H1 (cell line): ENCODE measurements around the gene CD81. TPM values are rescaled to one million over a fixed set of nuclear protein-coding genes. Genes with fewer than 3 reads are reported as not detected.

Experiments used
- CTCF ChIA-PET: fragments of 300-600 bp; sonication (Branson Sonifier 250); formaldehyde crosslinking; loops from one replicate; lab custom pipeline; 2021; ENCODE audit not compliant: partially characterized antibody; lab: Charles Lee
- POLR2A ChIA-PET: fragments of 300-600 bp; sonication (Branson Sonifier 250); formaldehyde crosslinking; loops from one replicate; lab custom pipeline; 2021; ENCODE audit warnings: inconsistent platforms; ENCODE audit not compliant: partially characterized antibody; lab: Charles Lee
- DNase-seq, 2 experiments: peaks; one replicate each; pipeline versions ENCODE4 v3.0.0 to v3.0.0-alpha.2; 2010 to 2022; ENCODE audit warnings: low spot score in 2 of 2, low read depth in 1 of 2, mixed read lengths in 1 of 2
- FAIRE-seq: peaks from 2 replicates; lab custom pipeline; 2011; peaks lifted over from hg19 to GRCh38; lab: Jason Lieb, UNC
- H2AFZ ChIP-seq: 2 replicates; pipeline ENCODE4 v1.8.1; 2012; ENCODE audit warnings: low read length, inconsistent platforms
- H2AK5ac ChIP-seq: 2 replicates; pipeline ENCODE4 v1.6.1; 2013; ENCODE audit warnings: low read depth, low read length
- H2BK120ac ChIP-seq: replicated peaks from 2 replicates; pipeline ENCODE3; 2013; ENCODE audit warnings: low read depth, low read length, inconsistent platforms
- H2BK12ac ChIP-seq: 2 replicates; pipeline ENCODE4 v1.6.1; 2013; ENCODE audit warnings: low read depth, low read length
- H2BK15ac ChIP-seq: 2 replicates; pipeline ENCODE4 v1.6.1; 2013; ENCODE audit warnings: low read length
- H2BK20ac ChIP-seq: 2 replicates; pipeline ENCODE4 v1.6.1; 2013; ENCODE audit warnings: low read length
- H2BK5ac ChIP-seq: 2 replicates; pipeline ENCODE4 v1.6.1; 2013; ENCODE audit warnings: low read depth, low read length
- H3K14ac ChIP-seq: 2 replicates; pipeline ENCODE4 v1.6.1; 2013; ENCODE audit warnings: inconsistent platforms; ENCODE audit not compliant: insufficient read length
- H3K18ac ChIP-seq: 2 replicates; pipeline ENCODE4 v1.6.1; 2013; ENCODE audit warnings: low read length; ENCODE audit errors: extremely low read depth
- H3K23ac ChIP-seq: 2 replicates; pipeline ENCODE4 v1.6.1; 2013; ENCODE audit warnings: inconsistent platforms; ENCODE audit not compliant: insufficient read length
- H3K23me2 ChIP-seq: 2 replicates; pipeline ENCODE4 v1.6.1; 2013; ENCODE audit warnings: low read depth, low read length
- H3K27ac ChIP-seq: 2 replicates; pipeline ENCODE4 v1.6.1; 2011; ENCODE audit warnings: low read depth, low read length, inconsistent platforms
- H3K27me3 ChIP-seq, 4 experiments: replicated peaks in 1 of 4; 1 replicate in 1 of 4; 2 replicates in 3 of 4; pipeline versions ENCODE4 v1.6.1 to v1.8.1; 2011 to 2013; ENCODE audit warnings: low read length in 3 of 4, mild to moderate bottlenecking in 3 of 4, inconsistent platforms in 2 of 4, mixed read lengths in 2 of 4, moderate library complexity in 1 of 4; ENCODE audit not compliant: control insufficient read depth in 3 of 4, insufficient read depth in 3 of 4; ENCODE audit errors: extremely low read depth in 1 of 4
- H3K36me3 ChIP-seq, 4 experiments: 2 replicates each; pipeline versions ENCODE4 v1.6.1 to v1.8.1; 2011 to 2013; ENCODE audit warnings: mild to moderate bottlenecking in 4 of 4, low read length in 3 of 4, moderate library complexity in 2 of 4, control low read depth in 1 of 4, inconsistent platforms in 1 of 4; ENCODE audit not compliant: insufficient read depth in 4 of 4, control insufficient read depth in 2 of 4
- H3K4ac ChIP-seq: replicated peaks from 2 replicates; pipeline ENCODE3; 2013; ENCODE audit warnings: low read length, low read depth, mixed read lengths, inconsistent platforms; ENCODE audit not compliant: insufficient read length
- H3K4me1 ChIP-seq, 4 experiments: replicated peaks in 1 of 4; 1 replicate in 1 of 4; 2 replicates in 3 of 4; pipeline versions ENCODE4 v1.6.1 to v1.8.1; 2011 to 2013; ENCODE audit warnings: low read length in 3 of 4, inconsistent platforms in 2 of 4, mixed read lengths in 1 of 4; ENCODE audit not compliant: insufficient read depth in 4 of 4, control insufficient read depth in 3 of 4
- H3K4me2 ChIP-seq, 2 experiments: 2 replicates each; pipeline versions ENCODE4 v1.6.1 to v1.8.1; 2011 to 2013; ENCODE audit warnings: low read depth in 2 of 2, low read length in 2 of 2, control low read depth in 1 of 2, inconsistent platforms in 1 of 2, mild to moderate bottlenecking in 1 of 2; ENCODE audit not compliant: insufficient read depth in 1 of 2
- H3K4me3 ChIP-seq, 4 experiments: fragments of 200-600, 300-600 bp in 1 of 4; sonication (generic), shearing (Covaris generic), sonication (Bioruptor Twin) in 1 of 4; 2 replicates each; pipeline versions ENCODE4 v1.5.1 to v1.8.1; 2011 to 2016; ENCODE audit warnings: low read length in 4 of 4, low read depth in 3 of 4, control low read depth in 2 of 4, inconsistent platforms in 2 of 4, mild to moderate bottlenecking in 2 of 4, mixed read lengths in 1 of 4, moderate library complexity in 1 of 4; ENCODE audit not compliant: insufficient read depth in 2 of 4; ENCODE audit errors: extremely low read depth in 1 of 4
- H3K56ac ChIP-seq: replicated peaks from 2 replicates; pipeline ENCODE3; 2013; ENCODE audit warnings: low read depth, mild to moderate bottlenecking, mixed read lengths, low read length, inconsistent platforms; ENCODE audit not compliant: insufficient read length
- H3K79me1 ChIP-seq: 2 replicates; pipeline ENCODE4 v1.6.1; 2013; ENCODE audit warnings: low read depth, low read length, control low read depth
- H3K79me2 ChIP-seq, 2 experiments: 2 replicates each; pipeline versions ENCODE4 v1.6.1 to v1.8.1; 2012 to 2013; ENCODE audit warnings: low read length in 2 of 2, mild to moderate bottlenecking in 2 of 2, inconsistent platforms in 1 of 2; ENCODE audit not compliant: insufficient read depth in 2 of 2, control insufficient read depth in 1 of 2
- H3K9ac ChIP-seq, 4 experiments: replicated peaks in 1 of 4; 1 replicate in 1 of 4; 2 replicates in 3 of 4; pipeline versions ENCODE4 v1.6.1 to v1.8.1; 2011 to 2013; ENCODE audit warnings: low read depth in 3 of 4, low read length in 3 of 4, control low read depth in 2 of 4, mild to moderate bottlenecking in 2 of 4, moderate library complexity in 2 of 4, inconsistent platforms in 1 of 4; ENCODE audit errors: extremely low read depth in 1 of 4
- H3K9me3 ChIP-seq, 2 experiments: 2 replicates each; pipeline versions ENCODE4 v1.6.1 to v1.8.1; 2012 to 2013; ENCODE audit warnings: mild to moderate bottlenecking in 2 of 2, moderate library complexity in 2 of 2, control low read depth in 1 of 2, inconsistent platforms in 1 of 2, low read depth in 1 of 2, low read length in 1 of 2, mixed read lengths in 1 of 2; ENCODE audit not compliant: insufficient read depth in 2 of 2
- H4K20me1 ChIP-seq, 2 experiments: replicated peaks in 1 of 2; 2 replicates each; pipeline versions ENCODE3 to v1.8.1; 2011 to 2013; ENCODE audit warnings: inconsistent platforms in 2 of 2, low read length in 2 of 2, mild to moderate bottlenecking in 1 of 2; ENCODE audit not compliant: insufficient read depth in 2 of 2, control insufficient read depth in 1 of 2
- H4K5ac ChIP-seq: 2 replicates; pipeline ENCODE4 v1.6.1; 2013; ENCODE audit warnings: low read length, low read depth, mixed read lengths, inconsistent platforms; ENCODE audit not compliant: insufficient read length
- H4K8ac ChIP-seq: 2 replicates; pipeline ENCODE4 v1.8.0; 2013; ENCODE audit warnings: mild to moderate bottlenecking, moderate library complexity, low read length, inconsistent platforms; ENCODE audit not compliant: insufficient read depth; ENCODE audit errors: extremely low read depth
- H4K91ac ChIP-seq: replicated peaks from 2 replicates; pipeline ENCODE3; 2013; ENCODE audit warnings: low read length, mixed read lengths, inconsistent platforms; ENCODE audit not compliant: insufficient read length
- BACH1 ChIP-seq: IDR thresholded peaks from 2 replicates; pipeline ENCODE4 v1.6.1; 2012; ENCODE audit warnings: low read length, improper control_type of control experiment
- BCL11A ChIP-seq, 2 experiments: IDR thresholded peaks; one replicate each; pipeline ENCODE4 v1.6.1; 2011; ENCODE audit warnings: low read depth in 2 of 2, low read length in 2 of 2, mild to moderate bottlenecking in 2 of 2
- CHD2 ChIP-seq: IDR thresholded peaks from 2 replicates; pipeline ENCODE4 v1.6.1; 2012; ENCODE audit warnings: low read length, improper control_type of control experiment
- FOSL1 ChIP-seq: IDR thresholded peaks from 2 replicates; pipeline ENCODE4 v1.6.1; 2011; ENCODE audit warnings: mild to moderate bottlenecking, low read depth, low read length, moderate library complexity; ENCODE audit not compliant: insufficient read depth
- HDAC6 ChIP-seq: IDR thresholded peaks from one replicate; pipeline ENCODE4 v1.7.1; 2012; ENCODE audit warnings: low read depth, mild to moderate bottlenecking, inconsistent platforms, low read length, moderate library complexity
- JUND ChIP-seq: IDR thresholded peaks from 2 replicates; pipeline ENCODE4 v1.6.1; 2011; ENCODE audit warnings: mild to moderate bottlenecking, improper control_type of control experiment, low read length
- KDM4A ChIP-seq: IDR thresholded peaks from one replicate; pipeline ENCODE4 v1.7.1; 2012; ENCODE audit warnings: low read depth, mild to moderate bottlenecking, moderate library complexity, low read length, inconsistent platforms; ENCODE audit not compliant: severe bottlenecking
- NANOG ChIP-seq: IDR thresholded peaks from 2 replicates; pipeline ENCODE4 v1.6.1; 2011; ENCODE audit warnings: low read length, low read depth, mild to moderate bottlenecking, inconsistent platforms; ENCODE audit not compliant: insufficient read depth, poor library complexity, severe bottlenecking
- RXRA ChIP-seq: IDR thresholded peaks from 2 replicates; pipeline ENCODE4 v1.6.1; 2011; ENCODE audit warnings: low read depth, mild to moderate bottlenecking, low read length, moderate library complexity; ENCODE audit not compliant: insufficient read depth
- SIN3A ChIP-seq, 2 experiments: IDR thresholded peaks in 1 of 2; conservative IDR thresholded peaks in 1 of 2; 2 replicates each; pipeline ENCODE4 v1.6.1; 2011 to 2012; ENCODE audit warnings: low read length in 2 of 2, improper control_type of control experiment in 1 of 2, low read depth in 1 of 2, mild to moderate bottlenecking in 1 of 2
- SIX5 ChIP-seq: IDR thresholded peaks from 2 replicates; pipeline ENCODE4 v1.6.1; 2011; ENCODE audit warnings: mild to moderate bottlenecking, low read depth, low read length
- SP1 ChIP-seq: IDR thresholded peaks from 2 replicates; pipeline ENCODE4 v1.6.1; 2011; ENCODE audit warnings: low read depth, low read length
- SP2 ChIP-seq: IDR thresholded peaks from 2 replicates; pipeline ENCODE4 v1.6.1; 2012; ENCODE audit warnings: mild to moderate bottlenecking, low read length, inconsistent platforms
- SP4 ChIP-seq: IDR thresholded peaks from 2 replicates; pipeline ENCODE4 v1.6.1; 2012; ENCODE audit warnings: low read length, inconsistent platforms
- TBP ChIP-seq: IDR thresholded peaks from 2 replicates; pipeline ENCODE4 v1.6.1; 2011; ENCODE audit warnings: low read depth, low read length, improper control_type of control experiment
- ZNF274 ChIP-seq: IDR thresholded peaks from 2 replicates; pipeline ENCODE4 v1.7.0; 2012; ENCODE audit warnings: low read length, borderline replicate concordance; ENCODE audit errors: extremely low read depth
- whole genome bisulfite sequencing, 2 experiments: shearing (Covaris generic) in 1 of 2; methylation state at CpG; one replicate each; pipeline versions ENCODE4 v1.1.6 to v1.1.7; 2013 to 2015; ENCODE audit warnings: low lambda C conversion rate in 2 of 2, mixed read lengths in 2 of 2, inconsistent platforms in 1 of 2, low coverage in 1 of 2, missing lambda C conversion rate in 1 of 2; ENCODE audit not compliant: insufficient replicate concordance in 2 of 2, insufficient coverage in 1 of 2, insufficient read length in 1 of 2; ENCODE audit errors: extremely low coverage in 1 of 2, missing lambda C conversion rate in 1 of 2; 5-methylcytosine and 5-hydroxymethylcytosine counted together
- polyA plus RNA-seq, 7 experiments: library from polyadenylated mRNA; depleted of rRNA in 3 of 7; stranded (reverse) in 5 of 7; unstranded in 2 of 7; fragments of >200 nt in 5 of 7; fragments of 200-250 nt in 2 of 7; gene quantifications; 1 replicate in 5 of 7; 2 replicates in 1 of 7; 4 replicates in 1 of 7; pipeline versions ENCODE4 v1.2.1 to v1.2.3, GENCODE V29; 2011 to 2013; ENCODE audit warnings: missing spikeins in 2 of 7, mixed read lengths in 2 of 7
- total RNA-seq: library from RNA; stranded (reverse); fragmentation: NEBNext Ultra II Directional; extraction: Animal tissue kit (Norgen Biotek cat#: 25700); gene quantifications from 2 replicates; pipeline ENCODE4 v1.2.1, GENCODE V29; 2021

CD81 gene
- total and polyA plus RNA-seq, 2 of the 8 experiments (the other 6 are each of a cell fraction or from before 2014, with no cell fraction given) = 238 to 309 TPM

GRCh38 chr11:2351701-2352100 lies 25.4 kb upstream of the CD81 start:
- Histone ChIP-seq H2BK12ac (no peak overlapping the region), H2BK20ac (no peak overlapping the region), H3K56ac (no peak overlapping the region), H3K79me2 (no peaks in the 10 kb centered on the region), H4K91ac (no peak overlapping the region), H3K9ac (no peak overlapping the region), H3K23me2 (no peaks in the 10 kb centered on the region), H3K36me3 (no peaks in the 10 kb centered on the region), H3K79me1 (no peaks in the 10 kb centered on the region), H2BK120ac (no peak overlapping the region), H3K4me2 (no peak overlapping the region), H3K23ac (no peak overlapping the region), H3K4me3 (no peak overlapping the region), H4K5ac (no peak overlapping the region), H2BK15ac (no peak overlapping the region), H3K4me1 (no peaks in the 10 kb centered on the region), H4K20me1 (no peaks in the 10 kb centered on the region), H3K14ac (no peak overlapping the region), H3K18ac (no peak overlapping the region), H3K27ac (no peak overlapping the region), H3K27me3 (no peaks in the 10 kb centered on the region), H2AFZ (no peak overlapping the region), H4K8ac (no peak overlapping the region), H2BK5ac (no peak overlapping the region), H3K4ac (no peak overlapping the region), H3K9me3 (peaks cover 19 to 48% of the 10 kb centered on the region in 2 experiments; a peak in 3 of 4 replicates), H2AK5ac (no peak overlapping the region)
- CTCF ChIA-PET = no interaction called here
- 74% methylated on average over 3 of the region's 3 CpGs; no CpG with 5 or more reads in 1 of the 2 experiments for WGBS, 2 experiments
- FAIRE-seq (no peak), DNase-seq (no peak)
- POLR2A ChIA-PET = interaction anchor here (0.8 kb wide), 1 partner anchor 10 kb away, joined by 3 read pairs; no protein-coding TSS in a partner anchor
- no peak for TF ChIP-seq TBP
- TF ChIP-seq SP4 = no peak
- TF ChIP-seq SP2 = no peak
- no peak for TF ChIP-seq NANOG
- TF ChIP-seq CHD2 = no peak
- TF ChIP-seq SIN3A (conservative IDR thresholded peaks at IDR 0.05 in 1 of 2, IDR thresholded peaks at IDR 0.05 in 1 of 2; ENCODE audit: low read depth in 1 of 2, low read length in 2 of 2) = no peak
- TF ChIP-seq RXRA = no peak
- no peak for TF ChIP-seq JUND
- TF ChIP-seq KDM4A = no peak
- TF ChIP-seq HDAC6 = no peak
- TF ChIP-seq SIX5 = no peak
- TF ChIP-seq ZNF274 = no peak
- no peak for TF ChIP-seq BACH1
- no peak for TF ChIP-seq SP1
- no peak for TF ChIP-seq FOSL1
- no peak for TF ChIP-seq BCL11A (IDR thresholded peaks at IDR 0.05; ENCODE audit: low read depth in 2 of 2, low read length in 2 of 2)
